OCI-LY1 (cell line): ENCODE results near the gene FAP.

Source experiments
- H2AFZ ChIP-seq: fragments of 200-600 bp; sonication (generic), shearing (Covaris generic); 2 replicates; pipeline ENCODE4 v1.6.0; 2014; ENCODE audit warnings: antibody characterized with exemption, mild to moderate bottlenecking, low read length
- H3F3A ChIP-seq: fragments of 200-600 bp; sonication (generic), shearing (Covaris generic); 2 replicates; pipeline ENCODE4 v1.6.0; 2014; ENCODE audit warnings: mild to moderate bottlenecking, antibody characterized with exemption, low read length, moderate library complexity; ENCODE audit not compliant: insufficient read depth
- H3K27ac ChIP-seq: fragments of 200-600 bp; sonication (generic); 2 replicates; pipeline ENCODE4 v1.5.1; 2014; ENCODE audit warnings: low read length, mixed run types, mild to moderate bottlenecking, low read depth; ENCODE audit not compliant: poor library complexity, severe bottlenecking
- H3K27me3 ChIP-seq: fragments of 200-600 bp; sonication (generic); 2 replicates; pipeline ENCODE4 v1.6.0; 2014; ENCODE audit warnings: antibody characterized with exemption, mild to moderate bottlenecking, low read length, moderate library complexity; ENCODE audit not compliant: insufficient read depth
- H3K36me3 ChIP-seq: fragments of 200-600 bp; sonication (generic); 2 replicates; pipeline ENCODE4 v1.6.1; 2014; ENCODE audit warnings: mild to moderate bottlenecking, antibody characterized with exemption, low read length, moderate library complexity, mixed read lengths; ENCODE audit not compliant: insufficient read depth
- H3K4me1 ChIP-seq: fragments of 200-600 bp; sonication (generic); 2 replicates; pipeline ENCODE4 v1.5.1; 2014; ENCODE audit warnings: mild to moderate bottlenecking, low read length, moderate library complexity; ENCODE audit not compliant: insufficient read depth, severe bottlenecking
- H3K4me2 ChIP-seq: fragments of 200-600 bp; sonication (generic), shearing (Covaris generic); 2 replicates; pipeline ENCODE4 v1.6.1; 2014; ENCODE audit warnings: low read length
- H3K4me3 ChIP-seq: fragments of 200-600 bp; sonication (generic); 2 replicates; pipeline ENCODE4 v1.5.1; 2014; ENCODE audit warnings: low read length, low read depth, mild to moderate bottlenecking, mixed read lengths; ENCODE audit not compliant: poor library complexity, severe bottlenecking
- H3K79me2 ChIP-seq: fragments of 200-600 bp; shearing (Covaris generic); 2 replicates; pipeline ENCODE4 v1.6.1; 2016; ENCODE audit warnings: mixed run types, low read length, mixed read lengths; ENCODE audit not compliant: insufficient read depth
- H3K9ac ChIP-seq: fragments of 200-600 bp; sonication (generic), shearing (Covaris generic); 2 replicates; pipeline ENCODE4 v1.6.1; 2014; ENCODE audit warnings: mild to moderate bottlenecking, low read length, mixed read lengths
- H3K9me2 ChIP-seq: fragments of 200-600 bp; sonication (generic), shearing (Covaris generic); 2 replicates; pipeline ENCODE4 v1.6.1; 2014; ENCODE audit warnings: low read depth, mild to moderate bottlenecking, low read length, mixed read lengths
- H3K9me3 ChIP-seq: fragments of 200-600 bp; shearing (Covaris generic); 2 replicates; pipeline ENCODE4 v1.6.1; 2014; ENCODE audit warnings: low read length, mixed read lengths
- H4K20me1 ChIP-seq: fragments of 200-600 bp; sonication (generic), shearing (Covaris generic); 2 replicates; pipeline ENCODE4 v1.6.0; 2016; ENCODE audit warnings: mild to moderate bottlenecking, low read length; ENCODE audit not compliant: insufficient read depth
- EZH2 ChIP-seq: fragments of 200-600 bp; sonication (generic), shearing (Covaris generic); IDR thresholded peaks from 2 replicates; pipeline ENCODE4 v1.8.0; 2017; ENCODE audit warnings: borderline replicate concordance, mixed run types, mild to moderate bottlenecking, antibody characterized with exemption, low read length, moderate library complexity, mixed read lengths
- TF ChIP-seq, protein P1 (sequence below): fragments of 200-600 bp; sonication (generic), shearing (Covaris generic); IDR thresholded peaks from 2 replicates; pipeline ENCODE4 v1.5.1; 2017; ENCODE audit warnings: mild to moderate bottlenecking, antibody characterized with exemption, low read length, moderate library complexity, mixed read lengths

FAP gene

DNA sequence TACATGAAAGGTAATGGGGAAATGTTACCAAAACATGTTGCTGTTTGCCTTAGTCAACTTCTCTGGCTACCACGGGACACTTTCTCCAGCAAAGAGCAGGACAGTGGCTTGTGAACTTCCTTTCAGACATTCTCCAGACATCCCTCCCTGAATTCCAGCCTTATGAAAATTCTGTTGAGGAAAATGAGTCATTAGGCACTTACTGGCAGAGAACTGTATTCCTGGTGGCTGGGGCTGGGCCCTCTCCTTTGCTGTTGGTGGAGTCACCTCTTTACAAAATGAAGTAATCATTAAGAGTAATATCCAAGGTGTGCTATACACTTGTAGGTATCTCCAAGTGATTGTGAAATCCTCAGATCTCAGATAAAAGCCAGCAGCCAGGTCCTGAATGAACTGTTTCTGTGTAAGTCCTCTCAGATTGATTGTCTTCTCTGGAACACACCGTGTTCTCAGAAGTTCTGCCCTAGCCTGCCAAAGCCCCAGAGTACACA lies 1.3 kb upstream of the FAP start:
- Histone ChIP-seq H3K79me2 (no peaks in the 10 kb centered on the region), H3K27ac (no peak overlapping the region), H3F3A (no peaks in the 10 kb centered on the region), H3K4me2 (no peak overlapping the region), H3K27me3 (no peaks in the 10 kb centered on the region), H3K4me3 (no peak overlapping the region), H3K9me3 (no peaks in the 10 kb centered on the region), H3K36me3 (no peaks in the 10 kb centered on the region), H2AFZ (no peak overlapping the region), H4K20me1 (no peaks in the 10 kb centered on the region), H3K4me1 (no peaks in the 10 kb centered on the region), H3K9me2 (no peaks in the 10 kb centered on the region), H3K9ac (no peak overlapping the region)
- no peak for TF ChIP-seq EZH2
- TF ChIP-seq, protein P1, sequence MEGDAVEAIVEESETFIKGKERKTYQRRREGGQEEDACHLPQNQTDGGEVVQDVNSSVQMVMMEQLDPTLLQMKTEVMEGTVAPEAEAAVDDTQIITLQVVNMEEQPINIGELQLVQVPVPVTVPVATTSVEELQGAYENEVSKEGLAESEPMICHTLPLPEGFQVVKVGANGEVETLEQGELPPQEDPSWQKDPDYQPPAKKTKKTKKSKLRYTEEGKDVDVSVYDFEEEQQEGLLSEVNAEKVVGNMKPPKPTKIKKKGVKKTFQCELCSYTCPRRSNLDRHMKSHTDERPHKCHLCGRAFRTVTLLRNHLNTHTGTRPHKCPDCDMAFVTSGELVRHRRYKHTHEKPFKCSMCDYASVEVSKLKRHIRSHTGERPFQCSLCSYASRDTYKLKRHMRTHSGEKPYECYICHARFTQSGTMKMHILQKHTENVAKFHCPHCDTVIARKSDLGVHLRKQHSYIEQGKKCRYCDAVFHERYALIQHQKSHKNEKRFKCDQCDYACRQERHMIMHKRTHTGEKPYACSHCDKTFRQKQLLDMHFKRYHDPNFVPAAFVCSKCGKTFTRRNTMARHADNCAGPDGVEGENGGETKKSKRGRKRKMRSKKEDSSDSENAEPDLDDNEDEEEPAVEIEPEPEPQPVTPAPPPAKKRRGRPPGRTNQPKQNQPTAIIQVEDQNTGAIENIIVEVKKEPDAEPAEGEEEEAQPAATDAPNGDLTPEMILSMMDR: no peak

DNA sequence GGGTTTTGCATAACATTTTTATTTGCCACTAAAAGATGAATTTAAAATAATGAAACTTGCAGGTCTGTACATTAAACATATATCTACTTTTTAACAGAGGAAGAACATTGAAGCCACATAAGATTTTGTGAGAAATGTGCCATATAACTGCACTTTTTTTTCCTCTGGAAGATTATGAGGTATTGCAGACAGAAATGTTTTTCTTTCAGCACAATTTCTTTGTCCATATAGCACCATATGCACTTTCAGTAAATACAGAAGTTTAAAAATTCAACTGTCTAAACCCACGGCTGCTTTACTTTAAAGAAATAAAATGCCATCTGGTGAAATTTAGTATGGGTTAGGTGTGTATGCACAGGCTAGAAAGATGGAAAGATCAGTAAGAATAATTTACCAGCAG lies 470 bp upstream of the FAP start:
- TF ChIP-seq, protein P1: no peak
- no peak for TF ChIP-seq EZH2
- H3K9ac ChIP-seq: no peak overlapping the region

DNA sequence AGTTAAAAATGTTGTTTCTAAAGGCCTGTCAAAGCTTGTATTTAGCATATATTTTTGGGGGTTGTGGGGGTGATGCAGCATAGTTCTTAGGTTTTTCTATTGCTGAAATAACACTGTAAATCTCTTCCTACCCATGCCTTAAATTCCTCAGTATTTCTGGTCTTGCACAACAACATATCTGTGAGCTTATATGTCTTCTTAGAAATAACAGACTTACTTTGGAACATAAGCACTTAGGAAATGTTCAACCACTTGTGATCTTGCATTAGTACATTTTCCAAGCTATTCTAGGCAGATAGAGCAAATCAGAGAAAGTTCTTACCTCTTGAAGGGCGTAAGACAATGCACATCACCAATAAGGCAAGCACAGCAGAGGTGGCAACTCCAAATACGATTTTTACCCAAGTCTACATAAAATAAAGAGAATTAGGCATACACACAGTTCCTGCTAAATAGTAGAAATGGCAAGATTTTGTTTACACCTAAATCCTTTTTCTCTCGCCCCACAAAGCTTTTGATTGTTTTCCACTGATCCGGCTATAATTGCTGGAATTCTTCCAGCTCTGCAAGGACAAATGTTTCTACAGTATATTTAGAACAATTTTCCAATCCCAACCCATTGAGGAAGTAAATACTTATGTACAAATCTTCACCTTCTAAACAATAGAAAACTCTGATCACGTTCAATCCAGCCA lies 512 bp downstream of the FAP start:
- Histone ChIP-seq H3K4me1 (no peaks in the 10 kb centered on the region), H3K4me3 (no peak overlapping the region), H3K36me3 (no peaks in the 10 kb centered on the region), H3K9me2 (no peaks in the 10 kb centered on the region), H3K4me2 (no peak overlapping the region), H3K9ac (no peak overlapping the region), H4K20me1 (no peaks in the 10 kb centered on the region), H3K79me2 (no peaks in the 10 kb centered on the region), H2AFZ (no peak overlapping the region), H3K9me3 (no peaks in the 10 kb centered on the region), H3K27me3 (no peaks in the 10 kb centered on the region), H3F3A (no peaks in the 10 kb centered on the region), H3K27ac (no peak overlapping the region)
- TF ChIP-seq EZH2: no peak
- TF ChIP-seq, protein P1: no peak

More for the DNA sequence above, 470 bp upstream of the FAP start:
- Histone ChIP-seq H3K9me2 (no peaks in the 10 kb centered on the region), H3K4me1 (no peaks in the 10 kb centered on the region), H3K4me2 (no peak overlapping the region), H3K9me3 (no peaks in the 10 kb centered on the region), H2AFZ (no peak overlapping the region), H3K27me3 (no peaks in the 10 kb centered on the region), H3K4me3 (no peak overlapping the region), H4K20me1 (no peaks in the 10 kb centered on the region), H3K36me3 (no peaks in the 10 kb centered on the region), H3K27ac (no peak overlapping the region), H3K79me2 (no peaks in the 10 kb centered on the region), H3F3A (no peaks in the 10 kb centered on the region)
